ENCODE measurements around the gene EHF. TPM values are rescaled to one million over a fixed set of nuclear protein-coding genes. Genes with fewer than 3 reads are reported as not detected.

The EHF gene
- total RNA-seq, 1 donor from 2014 or later = 0.25 TPM

GRCh38 chr11:34665077-34665835, 44.4 kb downstream of the EHF start:
- no peaks in the 10 kb centered on the region for H3K36me3 ChIP-seq (ENCODE audit: insufficient read depth, low read length)
- H3K4me1 Mint-ChIP-seq (ENCODE audit: low read depth, unreplicated experiment) = no peaks in the 10 kb centered on the region
- no peak overlapping the region for H3K4me2 ChIP-seq (ENCODE audit: low read length)
- H3K4me3 Mint-ChIP-seq (ENCODE audit: unreplicated experiment) = no peak overlapping the region
- no peak overlapping the region for H3K9ac ChIP-seq (ENCODE audit: low read length)
- no peaks in the 10 kb centered on the region for H3K36me3 Mint-ChIP-seq (ENCODE audit: low read depth, unreplicated experiment)
- no peak overlapping the region for H3K27ac Mint-ChIP-seq (ENCODE audit: unreplicated experiment)
- H4K20me1 ChIP-seq (ENCODE audit: insufficient read depth, low read length) = no peaks in the 10 kb centered on the region
- FAIRE-seq (no peak), DNase-seq (ENCODE audit: low read depth) (no peak)
- H3K4me3 ChIP-seq (ENCODE audit: insufficient read depth, low read depth, low read length) = no peak overlapping the region
- H3K27ac ChIP-seq (ENCODE audit: low read depth, low read length) = no peak overlapping the region
- H3K27me3 Mint-ChIP-seq (ENCODE audit: low read depth, unreplicated experiment) = peaks cover 5% of the 10 kb centered on the region
- H2AFZ ChIP-seq (ENCODE audit: low read depth, low read length) = no peak overlapping the region
- H3K9me3 Mint-ChIP-seq (ENCODE audit: unreplicated experiment) = peaks cover 3% of the 10 kb centered on the region
- no peak for TF ChIP-seq EZH2 (IDR thresholded peaks at IDR 0.05; ENCODE audit: insufficient read depth, low read length)
- TF ChIP-seq CTCF (IDR thresholded peaks at IDR 0.05; ENCODE audit: insufficient read depth, low read depth, low read length) = no peak
- no peaks in the 10 kb centered on the region for H3K79me2 ChIP-seq (ENCODE audit: insufficient read depth, low read length)
- no peaks in the 10 kb centered on the region for H3K9me3 ChIP-seq (ENCODE audit: insufficient read depth, low read depth, low read length)
- H3K27me3 ChIP-seq (ENCODE audit: insufficient read depth, low read length) = no peaks in the 10 kb centered on the region
- no peaks in the 10 kb centered on the region for H3K4me1 ChIP-seq (ENCODE audit: insufficient read depth, low read length)

- FAIRE-seq (no peak), DNase-seq (ENCODE audit: low read depth) (no peak)
- Histone ChIP-seq H3K27ac (ENCODE audit: low read depth, low read length) (no peak overlapping the region), H3K36me3 (ENCODE audit: insufficient read depth, low read length) (no peaks in the 10 kb centered on the region), H3K4me2 (ENCODE audit: low read length) (no peak overlapping the region), H3K9me3 (ENCODE audit: insufficient read depth, low read depth, low read length) (no peaks in the 10 kb centered on the region), H2AFZ (ENCODE audit: low read depth, low read length) (no peak overlapping the region), H3K27me3 (ENCODE audit: insufficient read depth, low read length) (no peaks in the 10 kb centered on the region), H3K9ac (ENCODE audit: low read length) (no peak overlapping the region), H3K79me2 (ENCODE audit: insufficient read depth, low read length) (no peaks in the 10 kb centered on the region), H3K4me1 (ENCODE audit: insufficient read depth, low read length) (no peaks in the 10 kb centered on the region), H4K20me1 (ENCODE audit: insufficient read depth, low read length) (no peaks in the 10 kb centered on the region), H3K4me3 (ENCODE audit: insufficient read depth, low read depth, low read length) (no peak overlapping the region)
- H3K4me3 Mint-ChIP-seq (ENCODE audit: unreplicated experiment) = no peak overlapping the region
- H3K27me3 Mint-ChIP-seq (ENCODE audit: low read depth, unreplicated experiment) = peaks cover 5% of the 10 kb centered on the region
- H3K4me1 Mint-ChIP-seq (ENCODE audit: low read depth, unreplicated experiment) = peaks cover 3% of the 10 kb centered on the region
- peaks cover 3% of the 10 kb centered on the region for H3K9me3 Mint-ChIP-seq (ENCODE audit: unreplicated experiment)
- H3K36me3 Mint-ChIP-seq (ENCODE audit: low read depth, unreplicated experiment) = no peaks in the 10 kb centered on the region
- no peak for TF ChIP-seq CTCF (IDR thresholded peaks at IDR 0.05; ENCODE audit: insufficient read depth, low read depth, low read length)
- no peak for TF ChIP-seq EZH2 (IDR thresholded peaks at IDR 0.05; ENCODE audit: insufficient read depth, low read length)
- no peak overlapping the region for H3K27ac Mint-ChIP-seq (ENCODE audit: unreplicated experiment)
Observed at GRCh38 chr11:34667810-34668582, 47.1 kb downstream of the EHF start.
